ENCODE data around the gene TDRD5. TPM values are rescaled to one million over a fixed set of nuclear protein-coding genes. Genes with fewer than 3 reads are reported as not detected.

The TDRD5 gene
- total RNA-seq, 1 experiment from 2014 or later = not detected

Small RNA genes lying within 50 kb of the gene (small RNA-seq; reads per million reads assigned to genes)
- gene RNU5F-2P = 0.20 reads per million

Other genes starting within 250 kb of the TDRD5 start
- gene AXDND1, start 225.9 kb upstream of the TDRD5 start, total RNA-seq (2014; rRNA removed; shearing (Covaris generic); ENCODE audit: low replicate concordance) = 0.15 and 1.4 TPM in 2 replicates
- gene NPHS2, start 15.9 kb upstream of the TDRD5 start, total RNA-seq (2014; rRNA removed; shearing (Covaris generic); ENCODE audit: low replicate concordance) = not detected in 2 replicates
- not detected in 2 replicates for gene FAM163A, start 151.5 kb downstream of the TDRD5 start, total RNA-seq (2014; rRNA removed; shearing (Covaris generic); ENCODE audit: low replicate concordance)

Data from Karpas-422 (cell line).